ENCODE measurements around the gene COL1A1.

COL1A1 gene

GRCh38 chr17:50141026-50141744 lies 60.2 kb downstream of the COL1A1 start:
- no peak for DNase-seq

- peak; percentile 62 to 86 (median 72) for DNase-seq
These were observed 61.2 kb downstream of the COL1A1 start for GRCh38 chr17:50139950-50140885.

DNA sequence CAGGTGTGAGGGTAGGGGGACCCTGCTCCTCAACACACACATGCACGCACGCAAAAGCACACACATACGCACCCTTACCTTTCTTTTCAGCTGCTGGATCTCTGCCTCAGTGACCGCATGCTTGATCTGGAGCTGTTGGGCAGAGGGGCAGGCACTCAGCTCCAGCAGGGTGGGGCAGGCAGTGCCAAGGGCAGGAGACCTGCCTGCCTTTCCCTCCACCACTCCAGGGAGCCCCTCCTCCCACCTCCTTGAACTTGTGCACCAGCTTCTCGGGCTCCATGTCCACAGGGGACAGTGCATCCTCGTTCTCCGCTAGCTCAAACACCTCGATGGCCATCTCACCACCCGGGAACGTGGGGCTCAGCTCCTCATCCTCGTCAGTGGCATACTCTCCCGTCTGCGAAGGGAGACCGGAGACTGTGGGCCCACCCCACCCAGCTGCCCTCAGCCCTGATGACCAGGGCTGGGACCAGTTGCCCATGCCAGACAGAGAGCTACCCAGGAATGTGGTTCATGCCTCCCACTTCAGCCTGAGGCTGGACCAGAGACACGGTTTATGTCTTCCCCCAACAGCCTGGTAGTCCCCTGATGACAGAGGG lies 62.1 kb downstream of the COL1A1 start:
- no peak for DNase-seq

DNA sequence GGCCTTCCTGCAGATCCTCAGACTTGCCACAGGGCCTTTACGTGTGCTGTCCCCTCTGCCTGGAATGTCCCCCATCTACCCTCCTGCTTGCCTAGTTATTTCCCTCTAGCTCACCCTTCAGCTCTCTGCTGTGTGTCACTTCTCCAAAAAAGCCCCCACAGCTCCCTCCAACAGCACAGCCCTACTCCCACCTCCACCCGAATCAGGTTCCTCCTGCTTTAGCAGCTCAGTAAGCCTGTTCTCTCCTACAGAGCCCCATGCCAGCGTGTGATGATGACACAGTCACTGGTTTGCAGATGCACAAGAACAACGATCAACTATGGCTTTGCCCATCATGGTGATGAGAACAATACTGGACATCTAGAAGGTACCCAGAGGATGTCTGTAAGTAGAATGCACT lies 64.4 kb downstream of the COL1A1 start:
- no peak for DNase-seq

- DNase-seq = no peak
These were observed 65.2 kb downstream of the COL1A1 start for GRCh38 chr17:50136096-50136687.

DNA sequence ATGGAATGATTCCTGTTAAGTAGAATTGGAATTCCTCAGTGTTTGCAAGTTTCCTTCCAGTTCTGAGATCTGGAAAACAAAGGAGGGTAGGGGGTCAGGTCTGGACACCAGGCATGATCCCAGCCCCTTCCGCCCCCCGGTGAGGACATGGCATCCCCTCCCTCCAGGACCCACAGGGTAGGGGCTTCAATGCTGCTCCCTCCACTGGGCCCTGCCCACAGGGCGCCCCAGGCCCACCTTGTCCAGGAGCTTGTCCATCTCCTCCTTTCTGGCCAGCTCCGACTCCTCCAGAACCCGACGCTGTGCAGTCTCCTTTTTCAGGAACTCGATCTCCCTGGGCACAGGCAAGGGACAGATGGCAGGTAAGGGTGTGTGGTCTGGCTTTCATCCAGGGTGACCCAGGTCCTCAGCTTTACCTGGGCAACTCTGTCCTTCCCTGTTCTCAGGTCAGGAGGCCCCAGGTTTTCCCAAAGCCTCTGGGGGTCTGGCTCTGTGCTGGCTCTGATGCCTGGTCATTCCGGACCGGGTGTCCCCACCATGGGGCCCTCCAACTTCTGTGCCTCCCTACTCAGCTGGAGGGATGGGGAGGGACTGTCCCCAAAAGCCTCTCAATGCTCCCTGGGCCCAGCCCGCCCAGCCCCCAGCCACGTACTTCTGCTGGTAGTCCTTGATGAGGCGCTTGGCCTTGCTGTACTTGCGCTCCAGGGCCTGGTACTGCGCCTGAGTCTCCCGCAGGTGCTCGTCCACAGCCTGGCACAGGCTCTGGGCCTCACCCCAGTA lies 65.9 kb downstream of the COL1A1 start:
- DNase-seq = no peak

GRCh38 chr17:50134206-50135110 lies 67.0 kb downstream of the COL1A1 start:
- DNase-seq = no peak

DNA sequence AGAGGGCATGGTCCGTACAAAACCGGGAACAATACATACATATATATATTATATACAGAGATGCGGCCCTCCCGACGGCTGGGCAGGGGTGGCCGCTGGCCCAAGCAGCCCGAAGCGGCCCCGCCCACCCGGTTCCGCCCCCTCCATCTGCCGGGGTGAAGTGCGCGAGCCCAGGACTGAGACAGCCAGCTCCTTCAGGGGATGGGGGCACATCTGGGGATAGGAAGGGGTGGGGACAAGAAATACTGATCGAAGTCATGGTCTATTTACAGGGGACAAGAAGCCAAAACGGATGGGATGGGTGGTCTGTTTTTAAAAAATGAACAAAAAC lies 67.7 kb downstream of the COL1A1 start:
- DNase-seq = no peak
